Astrocyte (in vitro differentiated cells and primary cell): Measurements from ENCODE around the gene SLC25A26. TPM values are rescaled to one million over a fixed set of nuclear protein-coding genes. Genes with fewer than 3 reads are reported as not detected.

Experiments
- DNase-seq: peaks from one replicate; pipeline ENCODE4 v3.0.0-alpha.2; 2010; ENCODE audit warnings: low read depth
- FAIRE-seq: peaks from 2 replicates; lab custom pipeline; 2011; peaks lifted over from hg19 to GRCh38; lab: Jason Lieb, UNC
- H2AFZ ChIP-seq: 2 replicates; pipeline ENCODE4 v1.6.0; 2012; ENCODE audit warnings: low read depth, low read length, inconsistent platforms
- H3K27ac ChIP-seq: 2 replicates; pipeline ENCODE4 v1.5.1; 2011; ENCODE audit warnings: low read depth, low read length, inconsistent platforms
- H3K27me3 ChIP-seq: 2 replicates; pipeline ENCODE4 v1.6.0; 2011; ENCODE audit warnings: low read length, inconsistent platforms; ENCODE audit not compliant: insufficient read depth
- H3K36me3 ChIP-seq: 2 replicates; pipeline ENCODE4 v1.5.1; 2011; ENCODE audit warnings: low read length, inconsistent platforms; ENCODE audit not compliant: insufficient read depth
- H3K4me1 ChIP-seq: 2 replicates; pipeline ENCODE4 v1.5.1; 2011; ENCODE audit warnings: low read length, inconsistent platforms; ENCODE audit not compliant: insufficient read depth
- H3K4me2 ChIP-seq: 2 replicates; pipeline ENCODE4 v1.6.0; 2012; ENCODE audit warnings: low read length, inconsistent platforms
- H3K4me3 ChIP-seq: 2 replicates; pipeline ENCODE4 v1.5.1; 2011; ENCODE audit warnings: low read depth, mild to moderate bottlenecking, low read length, inconsistent platforms; ENCODE audit not compliant: insufficient read depth
- H3K79me2 ChIP-seq: 2 replicates; pipeline ENCODE4 v1.6.0; 2012; ENCODE audit warnings: mild to moderate bottlenecking, low read length, inconsistent platforms; ENCODE audit not compliant: insufficient read depth
- H3K9ac ChIP-seq: 2 replicates; pipeline ENCODE4 v1.6.0; 2012; ENCODE audit warnings: mild to moderate bottlenecking, low read length, inconsistent platforms
- H3K9me3 ChIP-seq: 2 replicates; pipeline ENCODE4 v1.5.1; 2012; ENCODE audit warnings: low read depth, mild to moderate bottlenecking, low read length, inconsistent platforms; ENCODE audit not compliant: insufficient read depth
- H4K20me1 ChIP-seq: 2 replicates; pipeline ENCODE4 v1.6.0; 2012; ENCODE audit warnings: low read length, inconsistent platforms; ENCODE audit not compliant: insufficient read depth
- H3K27ac Mint-ChIP-seq: one replicate; pipeline ENCODE4 v1.8.0; 2021; ENCODE audit warnings: mild to moderate bottlenecking, mixed read lengths; ENCODE audit not compliant: unreplicated experiment
- H3K27me3 Mint-ChIP-seq: one replicate; pipeline ENCODE4 v1.8.0; 2021; ENCODE audit warnings: low read depth, mixed read lengths; ENCODE audit not compliant: unreplicated experiment
- H3K36me3 Mint-ChIP-seq: one replicate; pipeline ENCODE4 v1.8.0; 2021; ENCODE audit warnings: low read depth, mixed read lengths; ENCODE audit not compliant: unreplicated experiment
- H3K4me1 Mint-ChIP-seq: one replicate; pipeline ENCODE4 v1.8.0; 2021; ENCODE audit warnings: low read depth, mixed read lengths; ENCODE audit not compliant: unreplicated experiment
- H3K4me3 Mint-ChIP-seq: one replicate; pipeline ENCODE4 v1.8.0; 2021; ENCODE audit warnings: mild to moderate bottlenecking, moderate library complexity, mixed read lengths; ENCODE audit not compliant: unreplicated experiment
- H3K9me3 Mint-ChIP-seq: one replicate; pipeline ENCODE4 v1.8.0; 2021; ENCODE audit warnings: mild to moderate bottlenecking, mixed read lengths; ENCODE audit not compliant: unreplicated experiment
- EZH2 ChIP-seq: IDR thresholded peaks from 2 replicates; pipeline ENCODE4 v1.6.1; 2012; ENCODE audit warnings: mild to moderate bottlenecking, low read length, inconsistent platforms; ENCODE audit not compliant: insufficient read depth
- total RNA-seq: library from RNA; stranded (reverse); gene quantifications from 2 replicates; pipeline ENCODE4 v1.2.1, GENCODE V29; 2021
- TF ChIP-seq, protein P1 (sequence below): IDR thresholded peaks from 2 replicates; pipeline ENCODE4 v1.5.1; 2011; ENCODE audit warnings: low read depth, mild to moderate bottlenecking, inconsistent platforms, low read length, moderate library complexity; ENCODE audit not compliant: insufficient read depth

Gene SLC25A26
- total RNA-seq, 1 donor from 2014 or later = 17.9 TPM

DNA sequence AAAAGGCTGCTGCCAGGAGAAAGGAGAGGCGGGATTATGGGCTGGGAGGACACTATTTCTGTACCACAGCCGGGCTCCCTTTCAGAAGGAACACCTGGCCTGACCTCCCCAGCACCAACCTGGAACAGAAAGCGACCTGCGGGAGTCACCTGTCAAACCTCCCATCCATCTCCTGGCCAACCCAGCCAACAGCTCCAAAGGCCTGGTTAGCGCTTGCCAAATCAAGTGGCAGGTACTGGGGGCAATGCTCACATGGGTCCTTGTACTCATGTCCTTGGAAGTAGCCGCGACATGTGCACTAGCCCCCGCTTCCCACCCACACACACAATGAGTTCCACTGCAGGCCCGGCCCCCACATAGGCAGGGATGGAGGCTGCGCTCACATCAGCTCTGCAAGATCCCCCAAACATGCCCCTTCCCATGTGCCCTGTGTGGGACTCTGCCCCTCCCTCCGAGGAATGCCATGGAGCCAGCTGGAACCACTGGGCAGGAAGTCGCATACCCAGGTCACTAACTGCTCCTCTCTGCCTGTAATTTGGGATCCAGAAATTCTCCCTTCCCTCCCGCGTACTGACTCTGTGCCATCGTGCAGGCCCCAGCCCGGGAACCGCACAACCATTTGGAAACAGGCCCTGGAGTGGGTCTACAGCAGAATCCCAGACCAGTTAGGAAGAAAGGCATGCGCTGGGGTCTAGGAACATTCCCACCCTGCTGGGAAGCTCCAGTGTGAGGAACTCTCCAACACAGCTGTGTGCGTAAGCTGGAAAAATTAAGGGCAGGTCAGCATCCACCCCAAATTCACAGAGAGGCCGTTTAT, 181.1 kb downstream of the SLC25A26 start:
- DNase-seq = no peak
- no peaks in the 10 kb centered on the region for H3K9me3 Mint-ChIP-seq
- peaks cover 39% of the 10 kb centered on the region for H3K4me1 Mint-ChIP-seq
- peak overlapping the region; percentile 7 for H3K27ac Mint-ChIP-seq
- Histone ChIP-seq H3K27me3 (no peaks in the 10 kb centered on the region), H4K20me1 (no peaks in the 10 kb centered on the region), H3K27ac (no peak overlapping the region), H3K9me3 (no peaks in the 10 kb centered on the region), H3K79me2 (no peaks in the 10 kb centered on the region), H3K36me3 (peaks cover 8% of the 10 kb centered on the region), H3K9ac (peak overlapping the region; percentile 45), H2AFZ (no peak overlapping the region), H3K4me2 (peak overlapping the region; percentile 59), H3K4me1 (peaks cover 50% of the 10 kb centered on the region), H3K4me3 (no peak overlapping the region)
- TF ChIP-seq, protein P1, sequence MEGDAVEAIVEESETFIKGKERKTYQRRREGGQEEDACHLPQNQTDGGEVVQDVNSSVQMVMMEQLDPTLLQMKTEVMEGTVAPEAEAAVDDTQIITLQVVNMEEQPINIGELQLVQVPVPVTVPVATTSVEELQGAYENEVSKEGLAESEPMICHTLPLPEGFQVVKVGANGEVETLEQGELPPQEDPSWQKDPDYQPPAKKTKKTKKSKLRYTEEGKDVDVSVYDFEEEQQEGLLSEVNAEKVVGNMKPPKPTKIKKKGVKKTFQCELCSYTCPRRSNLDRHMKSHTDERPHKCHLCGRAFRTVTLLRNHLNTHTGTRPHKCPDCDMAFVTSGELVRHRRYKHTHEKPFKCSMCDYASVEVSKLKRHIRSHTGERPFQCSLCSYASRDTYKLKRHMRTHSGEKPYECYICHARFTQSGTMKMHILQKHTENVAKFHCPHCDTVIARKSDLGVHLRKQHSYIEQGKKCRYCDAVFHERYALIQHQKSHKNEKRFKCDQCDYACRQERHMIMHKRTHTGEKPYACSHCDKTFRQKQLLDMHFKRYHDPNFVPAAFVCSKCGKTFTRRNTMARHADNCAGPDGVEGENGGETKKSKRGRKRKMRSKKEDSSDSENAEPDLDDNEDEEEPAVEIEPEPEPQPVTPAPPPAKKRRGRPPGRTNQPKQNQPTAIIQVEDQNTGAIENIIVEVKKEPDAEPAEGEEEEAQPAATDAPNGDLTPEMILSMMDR = no peak
- no peak for TF ChIP-seq EZH2
- peaks cover 35% of the 10 kb centered on the region for H3K36me3 Mint-ChIP-seq
- H3K27me3 Mint-ChIP-seq = no peaks in the 10 kb centered on the region
- no peak overlapping the region for H3K4me3 Mint-ChIP-seq
- FAIRE-seq = no peak

DNA sequence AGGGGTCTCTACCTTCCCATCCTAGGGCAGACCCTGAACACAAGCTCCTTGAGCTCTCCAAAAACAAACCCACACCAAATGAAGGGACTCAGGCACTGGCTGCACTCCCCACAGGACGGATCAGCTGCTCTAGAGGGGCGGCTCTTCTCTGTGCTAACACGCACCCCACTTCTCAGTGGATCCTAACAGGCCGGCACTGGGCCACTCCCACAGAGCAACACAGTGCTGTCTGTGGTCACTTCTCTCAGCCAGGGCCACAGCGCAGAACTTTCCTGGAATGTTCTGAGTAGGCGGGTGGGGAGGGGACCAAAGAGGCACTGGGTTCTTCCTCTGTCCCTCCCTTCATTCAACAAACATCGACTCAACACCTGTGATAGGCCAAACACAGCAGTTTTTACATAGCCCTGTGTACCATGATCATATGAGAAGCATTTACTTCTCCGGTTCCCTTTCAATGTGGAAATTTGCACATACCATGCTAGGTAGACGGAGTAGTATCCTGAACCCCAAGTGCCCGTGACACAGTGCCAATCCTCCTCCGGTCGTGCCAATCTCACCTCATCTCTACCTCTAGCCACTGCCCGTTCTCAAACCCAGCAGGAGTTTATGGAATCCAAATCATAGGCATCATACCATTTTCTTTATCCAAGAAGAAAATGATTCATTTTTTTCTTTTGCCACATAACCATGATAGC, 181.9 kb downstream of the SLC25A26 start:
- Histone ChIP-seq H3K36me3 (peaks cover 7% of the 10 kb centered on the region), H3K4me1 (peaks cover 50% of the 10 kb centered on the region), H2AFZ (no peak overlapping the region), H3K79me2 (no peaks in the 10 kb centered on the region), H3K27ac (peak overlapping the region; percentile 4), H3K9ac (no peak overlapping the region), H3K4me3 (no peak overlapping the region), H3K4me2 (peak overlapping the region; percentile 49), H4K20me1 (no peaks in the 10 kb centered on the region), H3K9me3 (no peaks in the 10 kb centered on the region), H3K27me3 (no peaks in the 10 kb centered on the region)
- TF ChIP-seq, protein P1 = no peak
- TF ChIP-seq EZH2 = no peak
- Mint-ChIP-seq H3K4me3 (no peak overlapping the region), H3K27me3 (no peaks in the 10 kb centered on the region), H3K9me3 (no peaks in the 10 kb centered on the region), H3K27ac (peak overlapping the region; percentile 82), H3K4me1 (peaks cover 39% of the 10 kb centered on the region), H3K36me3 (peaks cover 35% of the 10 kb centered on the region)
- DNase-seq (peak; percentile 71), FAIRE-seq (no peak)
